CD4-positive, alpha-beta T cell treated with Interferon alpha-2 for 1 hour (primary cell): ENCODE results near the gene TTPAL.
A peak's percentile ranks its signal among the peaks of the same experiment; 100 is the strongest.
"Not testable (repeated sequence)": the region's sequence is repeated elsewhere in the genome, so short reads cannot be mapped to it uniquely, and the experiment has no call there.

Source experiments
- DNase-seq, 2 donors: peaks; one replicate each; pipeline ENCODE4 v3.0.0-alpha.2; 2020 to 2022

The TTPAL gene

GRCh38 chr20:44468044-44468782 lies 7.5 kb upstream of the TTPAL start:
- no peak for DNase-seq

- no peak for DNase-seq
These were observed 5.3 kb upstream of the TTPAL start for GRCh38 chr20:44470327-44470726.

GRCh38 chr20:44471481-44471882 lies 4.2 kb upstream of the TTPAL start:
- no peak for DNase-seq

GRCh38 chr20:44472283-44472682 lies 3.4 kb upstream of the TTPAL start:
- DNase-seq = not testable (repeated sequence)

- DNase-seq = no peak
These were observed 341 bp upstream of the TTPAL start for GRCh38 chr20:44475372-44475693.

GRCh38 chr20:44477151-44477550 lies 1.5 kb downstream of the TTPAL start:
- no peak for DNase-seq

GRCh38 chr20:44478206-44478605 lies 2.5 kb downstream of the TTPAL start:
- no peak for DNase-seq

GRCh38 chr20:44479643-44480042 lies 4.0 kb downstream of the TTPAL start:
- DNase-seq = no peak

GRCh38 chr20:44480097-44480496 lies 4.4 kb downstream of the TTPAL start:
- DNase-seq = no peak

GRCh38 chr20:44481719-44482416 lies 6.2 kb downstream of the TTPAL start:
- DNase-seq = no peak

- no peak for DNase-seq
These were observed 7.4 kb downstream of the TTPAL start for GRCh38 chr20:44483112-44483511.

GRCh38 chr20:44485078-44485829 lies 9.6 kb downstream of the TTPAL start:
- no peak for DNase-seq

GRCh38 chr20:44485830-44486198 lies 10.1 kb downstream of the TTPAL start:
- no peak for DNase-seq

- DNase-seq = no peak
These were observed 12.9 kb downstream of the TTPAL start for GRCh38 chr20:44488551-44488950.

GRCh38 chr20:44489223-44489622 lies 13.5 kb downstream of the TTPAL start:
- no peak for DNase-seq

- no peak for DNase-seq
These were observed 14.3 kb downstream of the TTPAL start for GRCh38 chr20:44489931-44490330.

GRCh38 chr20:44491635-44492395 lies 16.1 kb downstream of the TTPAL start:
- peak in 1 of 2 donors; percentile 27 for DNase-seq

GRCh38 chr20:44494266-44494665 lies 18.6 kb downstream of the TTPAL start:
- no peak for DNase-seq

GRCh38 chr20:44494681-44495080 lies 19.0 kb downstream of the TTPAL start:
- DNase-seq = no peak

GRCh38 chr20:44495257-44495656 lies 19.6 kb downstream of the TTPAL start:
- no peak for DNase-seq

- DNase-seq = no peak
These were observed 20.3 kb downstream of the TTPAL start for GRCh38 chr20:44495802-44496481.

- DNase-seq = no peak
These were observed 21.3 kb downstream of the TTPAL start for GRCh38 chr20:44496976-44497375.

GRCh38 chr20:44497761-44498160 lies 22.1 kb downstream of the TTPAL start:
- DNase-seq = no peak
